ENCODE measurements around the gene SLC22A24. TPM values are rescaled to one million over a fixed set of nuclear protein-coding genes. Genes with fewer than 3 reads are reported as not detected.
"Not testable (repeated sequence)": the region's sequence is repeated elsewhere in the genome, so short reads cannot be mapped to it uniquely, and the experiment has no call there.

Gene SLC22A24
- total RNA-seq, 2 donors from 2014 or later: not detected

DNA sequence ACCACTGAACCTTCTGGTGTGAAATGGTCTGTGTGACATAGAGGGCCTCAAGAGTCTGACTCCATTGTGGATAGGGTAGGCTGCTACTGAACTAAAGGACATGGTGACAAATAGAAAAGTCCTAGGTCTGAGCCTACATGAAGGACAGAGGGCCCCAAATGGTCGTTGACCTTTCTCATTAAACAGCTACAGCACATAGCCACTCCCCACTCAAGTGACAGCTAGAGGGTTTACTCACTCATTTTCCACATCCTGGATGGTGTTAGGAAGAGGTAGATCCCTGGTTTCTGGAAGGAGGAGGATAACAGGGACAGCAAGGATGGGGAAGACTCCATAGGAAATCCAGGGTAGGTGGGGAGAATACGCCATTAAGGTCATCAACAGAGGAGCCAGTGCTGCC, 63.3 kb downstream of the SLC22A24 start:
- Histone ChIP-seq H3K36me3 (no peaks in the 10 kb centered on the region), H3K4me1 (replicated peaks) (no peaks in the 10 kb centered on the region), H3K9me3 (no peaks in the 10 kb centered on the region), H3K27ac (no peak overlapping the region), H3K4me3 (no peak overlapping the region), H3K27me3 (replicated peaks; ENCODE audit: insufficient read depth) (no peaks in the 10 kb centered on the region)
- TF ChIP-seq POLR2A (IDR thresholded peaks at IDR 0.05): no peak
- TF ChIP-seq POLR2AphosphoS5 (IDR thresholded peaks at IDR 0.05): no peak
- TF ChIP-seq, protein P1, sequence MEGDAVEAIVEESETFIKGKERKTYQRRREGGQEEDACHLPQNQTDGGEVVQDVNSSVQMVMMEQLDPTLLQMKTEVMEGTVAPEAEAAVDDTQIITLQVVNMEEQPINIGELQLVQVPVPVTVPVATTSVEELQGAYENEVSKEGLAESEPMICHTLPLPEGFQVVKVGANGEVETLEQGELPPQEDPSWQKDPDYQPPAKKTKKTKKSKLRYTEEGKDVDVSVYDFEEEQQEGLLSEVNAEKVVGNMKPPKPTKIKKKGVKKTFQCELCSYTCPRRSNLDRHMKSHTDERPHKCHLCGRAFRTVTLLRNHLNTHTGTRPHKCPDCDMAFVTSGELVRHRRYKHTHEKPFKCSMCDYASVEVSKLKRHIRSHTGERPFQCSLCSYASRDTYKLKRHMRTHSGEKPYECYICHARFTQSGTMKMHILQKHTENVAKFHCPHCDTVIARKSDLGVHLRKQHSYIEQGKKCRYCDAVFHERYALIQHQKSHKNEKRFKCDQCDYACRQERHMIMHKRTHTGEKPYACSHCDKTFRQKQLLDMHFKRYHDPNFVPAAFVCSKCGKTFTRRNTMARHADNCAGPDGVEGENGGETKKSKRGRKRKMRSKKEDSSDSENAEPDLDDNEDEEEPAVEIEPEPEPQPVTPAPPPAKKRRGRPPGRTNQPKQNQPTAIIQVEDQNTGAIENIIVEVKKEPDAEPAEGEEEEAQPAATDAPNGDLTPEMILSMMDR (IDR thresholded peaks at IDR 0.05): no peak
- 71% methylated on average over 2 of the region's 2 CpGs for WGBS
- no peak for DNase-seq (ENCODE audit: low spot score)
- intact Hi-C loops (cut with DNase I): no loop called here

DNA sequence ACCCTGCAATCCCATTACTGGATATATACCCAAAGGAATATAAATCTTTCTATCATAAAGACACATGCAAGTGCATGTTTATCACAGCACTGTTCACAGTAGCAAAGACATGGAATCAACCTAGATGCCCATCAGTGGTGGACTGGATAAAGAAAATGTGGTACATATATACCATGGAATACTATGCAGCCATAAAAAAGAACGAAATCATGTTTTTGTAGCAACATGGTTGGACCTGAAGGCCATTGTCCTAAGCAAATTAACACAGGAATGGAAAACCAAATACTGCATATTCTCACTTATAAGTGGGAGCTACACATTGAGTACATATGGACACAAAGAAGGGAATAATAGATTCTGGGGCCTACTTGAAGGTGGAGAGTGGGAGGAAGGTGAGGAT, 97.8 kb downstream of the SLC22A24 start:
- H3K4me3 ChIP-seq; H3K9me3 ChIP-seq; DNase-seq (ENCODE audit: low spot score); H3K27me3 ChIP-seq (replicated peaks; ENCODE audit: insufficient read depth); H3K36me3 ChIP-seq; H3K4me1 ChIP-seq (replicated peaks); intact Hi-C loops (cut with DNase I); H3K27ac ChIP-seq: not testable (repeated sequence)
- 68% methylated on average over 1 of the region's 1 CpG for whole genome bisulfite sequencing

DNA sequence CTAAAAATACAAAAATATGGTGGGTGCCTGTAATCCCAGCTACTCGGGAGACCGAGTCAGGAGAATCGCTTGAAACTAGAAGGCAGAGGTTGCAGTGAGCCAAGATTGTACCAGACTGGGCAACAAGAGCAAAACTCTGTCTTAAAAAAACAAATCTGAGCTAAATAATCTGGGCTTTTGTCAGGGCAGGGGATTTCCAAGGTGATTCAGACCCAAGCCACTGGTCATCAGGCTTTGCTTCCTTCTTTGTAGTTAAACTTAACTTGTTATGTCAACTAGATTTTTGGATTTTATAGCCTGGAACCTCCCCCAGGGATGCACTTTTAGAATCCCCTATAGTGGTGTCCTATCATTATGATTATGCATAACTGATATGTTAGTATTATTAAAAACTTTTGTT, 101.4 kb downstream of the SLC22A24 start:
- WGBS: 93% methylated on average over 3 of the region's 3 CpGs
- no peak overlapping the region for H3K27ac ChIP-seq
- no peaks in the 10 kb centered on the region for H3K4me1 ChIP-seq (replicated peaks)
- H3K36me3 ChIP-seq: no peaks in the 10 kb centered on the region
- no peaks in the 10 kb centered on the region for H3K27me3 ChIP-seq (replicated peaks; ENCODE audit: insufficient read depth)
- intact Hi-C loops (cut with DNase I): no loop called here
- H3K4me3 ChIP-seq: no peak overlapping the region
- TF ChIP-seq, protein P1 (IDR thresholded peaks at IDR 0.05): no peak
- TF ChIP-seq POLR2A (IDR thresholded peaks at IDR 0.05): no peak
- TF ChIP-seq POLR2AphosphoS5 (IDR thresholded peaks at IDR 0.05): no peak
- no peaks in the 10 kb centered on the region for H3K9me3 ChIP-seq
- DNase-seq (ENCODE audit: low spot score): no peak

DNA sequence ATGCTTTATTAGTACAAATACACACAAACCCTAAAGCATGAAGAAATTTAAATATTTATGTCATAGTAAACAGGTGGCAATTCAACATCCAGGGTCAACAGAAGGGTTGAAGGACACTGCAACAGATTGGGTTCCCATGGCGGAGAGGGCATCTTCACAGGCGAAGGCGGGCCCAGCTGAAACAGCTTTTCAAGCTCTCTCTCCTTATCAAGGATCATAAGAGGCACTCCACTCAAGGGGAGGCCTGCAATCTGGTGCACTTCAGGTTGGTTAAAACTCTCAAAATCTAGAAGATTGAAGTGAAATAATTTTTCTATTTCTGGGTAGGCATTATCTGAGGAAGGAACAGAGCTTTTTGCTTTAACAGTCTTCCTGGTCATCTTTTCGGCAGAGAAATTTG, 111.6 kb downstream of the SLC22A24 start:
- H3K36me3 ChIP-seq: no peaks in the 10 kb centered on the region
- intact Hi-C loops (cut with DNase I): no loop called here
- no peaks in the 10 kb centered on the region for H3K27me3 ChIP-seq (replicated peaks; ENCODE audit: insufficient read depth)
- no peaks in the 10 kb centered on the region for H3K4me1 ChIP-seq (replicated peaks)
- H3K9me3 ChIP-seq: no peaks in the 10 kb centered on the region
- no peak overlapping the region for H3K4me3 ChIP-seq
- DNase-seq (ENCODE audit: low spot score): no peak
- no peak overlapping the region for H3K27ac ChIP-seq
- TF ChIP-seq, protein P1 (IDR thresholded peaks at IDR 0.05): no peak
- TF ChIP-seq POLR2AphosphoS5 (IDR thresholded peaks at IDR 0.05) (no peak), POLR2A (IDR thresholded peaks at IDR 0.05) (no peak)
- 95% methylated on average over 4 of the region's 4 CpGs for WGBS

Other genes with a start within 250 kb of the SLC22A24 start
- 100 to 1,000 TPM in 1 of 2 donors, 10 to 100 TPM in 1; 38.1 to 107 TPM for gene CHRM1, start 222.9 kb downstream of the SLC22A24 start, total RNA-seq
- not detected for gene SLC22A6, start 159.3 kb downstream of the SLC22A24 start, total RNA-seq
- gene SLC22A8, start 128.4 kb downstream of the SLC22A24 start, total RNA-seq: under 1 TPM in 1 of 2 donors, not detected in 1; 0.11 TPM
- not detected for gene SLC22A25, start 99.4 kb upstream of the SLC22A24 start, total RNA-seq
- gene SLC22A9, start 225.6 kb upstream of the SLC22A24 start, total RNA-seq: not detected

All from prostate gland (tissue), 2 donors.